Measurements from ENCODE around the gene LDLRAD1.

GRCh38 chr1:53959664-53960250 is 58.2 kb downstream of the LDLRAD1 start:
- TF ChIP-seq POLR2A (IDR thresholded peaks at IDR 0.05) = no peak
- TF ChIP-seq CTCF (IDR thresholded peaks at IDR 0.05) = peak; percentile 38 to 85 (median 64)
